HT1080 (cell line): ENCODE data around the gene HSBP1L1. TPM values are rescaled to one million over a fixed set of nuclear protein-coding genes. Genes with fewer than 3 reads are reported as not detected.
"Not testable (repeated sequence)": the region's sequence is repeated elsewhere in the genome, so short reads cannot be mapped to it uniquely, and the experiment has no call there.

Experiments used
- DNase-seq: peaks from one replicate; pipeline ENCODE4 v3.0.0-alpha.2; 2015; ENCODE audit warnings: low read depth
- total RNA-seq: library from RNA; depleted of rRNA; stranded (reverse); fragments of >200 nt; shearing (Covaris generic); gene quantifications from 2 replicates; pipeline ENCODE4 v1.2.3, GENCODE V29; 2014

The HSBP1L1 gene
- total RNA-seq, 1 experiment from 2014 or later, result not detected

- no peak for DNase-seq
Measured at GRCh38 chr18:79983253-79983652, 18.8 kb downstream of the HSBP1L1 start.

- DNase-seq, result no peak
Measured at GRCh38 chr18:79983793-79984192, 19.4 kb downstream of the HSBP1L1 start.

GRCh38 chr18:79985172-79985571 lies 20.7 kb downstream of the HSBP1L1 start:
- DNase-seq, result no peak

- no peak for DNase-seq
Measured at GRCh38 chr18:79986726-79987125, 22.3 kb downstream of the HSBP1L1 start.

- no peak for DNase-seq
Measured at GRCh38 chr18:79987566-79987965, 23.1 kb downstream of the HSBP1L1 start.

GRCh38 chr18:79988071-79988450 lies 23.6 kb downstream of the HSBP1L1 start:
- peak; percentile 51 for DNase-seq

GRCh38 chr18:79988451-79989194 lies 24.2 kb downstream of the HSBP1L1 start, which contains the start of gene TXNL4A:
TSS of gene TXNL4A (minus strand) at chr18:79988563. CDS start at chr18:79988392, 171 bp downstream.
- DNase-seq, result peak; percentile 78

- no peak for DNase-seq
Measured at GRCh38 chr18:79989195-79989497, 24.7 kb downstream of the HSBP1L1 start.

GRCh38 chr18:79991494-79991893 lies 27.1 kb downstream of the HSBP1L1 start:
- no peak for DNase-seq

- not testable (repeated sequence) for DNase-seq
Measured at GRCh38 chr18:79999701-80000100, 35.3 kb downstream of the HSBP1L1 start.

GRCh38 chr18:80000877-80001276 lies 36.4 kb downstream of the HSBP1L1 start:
- no peak for DNase-seq

- DNase-seq, result no peak
Measured at GRCh38 chr18:80002468-80002867, 38.0 kb downstream of the HSBP1L1 start.

GRCh38 chr18:80004600-80005342 lies 40.3 kb downstream of the HSBP1L1 start:
- no peak for DNase-seq

GRCh38 chr18:80006724-80007123 lies 42.3 kb downstream of the HSBP1L1 start:
- no peak for DNase-seq

- DNase-seq, result peak; percentile 93
Measured at GRCh38 chr18:80009661-80010550, 45.5 kb downstream of the HSBP1L1 start.

GRCh38 chr18:80010551-80010906 lies 46.1 kb downstream of the HSBP1L1 start:
- DNase-seq, result no peak

GRCh38 chr18:80011496-80012137 lies 47.2 kb downstream of the HSBP1L1 start:
- not testable (repeated sequence) for DNase-seq

- DNase-seq, result no peak
Measured at GRCh38 chr18:80012714-80013113, 48.3 kb downstream of the HSBP1L1 start.
